HG03378 (cell line): ENCODE measurements around the gene GMPPA.

Experiments used
- ATAC-seq: cut with Tn5 transposase; IDR thresholded peaks from one replicate; pipeline ENCODE4 v1.9.1; 2021; ENCODE audit warnings: mild to moderate bottlenecking, moderate library complexity; ENCODE audit not compliant: unreplicated experiment

Gene GMPPA

GRCh38 chr2:219467736-219468075 lies 31.0 kb upstream of the GMPPA start:
- no peak for ATAC-seq

DNA sequence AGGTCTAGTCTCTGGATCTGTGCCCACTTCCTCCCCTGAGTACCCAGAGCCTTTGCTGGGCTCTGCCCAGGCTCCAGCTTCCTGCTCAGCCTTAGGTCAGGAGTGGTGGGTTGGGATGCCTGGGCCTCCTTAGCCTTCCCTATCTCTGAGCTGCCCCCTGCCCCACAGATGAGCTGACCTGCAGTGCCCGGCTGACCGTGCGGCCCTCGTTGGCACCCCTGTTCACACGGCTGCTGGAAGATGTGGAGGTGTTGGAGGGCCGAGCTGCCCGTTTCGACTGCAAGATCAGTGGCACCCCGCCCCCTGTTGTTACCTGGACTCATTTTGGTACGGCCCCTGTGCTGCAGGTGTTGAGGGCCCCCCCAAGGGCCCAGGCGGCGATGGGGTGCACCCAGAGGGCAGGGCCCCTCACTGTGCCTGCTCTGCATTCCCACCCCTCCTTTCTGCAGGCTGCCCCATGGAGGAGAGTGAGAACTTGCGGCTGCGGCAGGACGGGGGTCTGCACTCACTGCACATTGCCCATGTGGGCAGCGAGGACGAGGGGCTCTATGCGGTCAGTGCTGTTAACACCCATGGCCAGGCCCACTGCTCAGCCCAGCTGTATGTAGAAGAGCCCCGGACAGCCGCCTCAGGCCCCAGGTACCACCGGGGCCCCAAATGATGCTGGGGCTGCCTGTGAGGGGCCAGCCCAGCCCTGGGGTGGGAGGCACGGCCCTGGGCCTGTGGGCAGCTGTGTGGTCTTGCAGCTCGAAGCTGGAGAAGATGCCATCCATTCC lies 30.1 kb upstream of the GMPPA start:
- ATAC-seq, result no peak

DNA sequence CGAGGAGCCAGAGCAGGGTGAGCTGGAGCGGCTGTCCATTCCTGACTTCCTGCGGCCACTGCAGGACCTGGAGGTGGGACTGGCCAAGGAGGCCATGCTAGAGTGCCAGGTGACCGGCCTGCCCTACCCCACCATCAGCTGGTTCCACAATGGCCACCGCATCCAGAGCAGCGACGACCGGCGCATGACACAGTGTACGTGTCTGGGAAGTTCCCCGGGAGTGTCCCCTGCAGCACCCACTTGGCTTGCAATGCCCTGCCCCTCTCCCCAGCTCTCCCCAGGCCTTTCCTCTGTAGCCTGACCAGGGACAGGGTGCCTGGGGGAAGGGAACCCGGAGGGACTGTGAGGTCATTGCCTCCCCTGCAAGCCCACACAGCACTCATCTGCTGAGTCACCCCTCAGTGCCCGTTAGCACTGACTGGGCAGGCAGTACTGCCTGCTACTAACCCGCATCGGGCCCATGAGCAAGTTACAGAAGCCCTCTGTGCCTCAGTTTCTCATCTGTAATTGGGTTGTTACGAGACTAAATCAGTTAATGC lies 29.4 kb upstream of the GMPPA start:
- ATAC-seq, result no peak

- no peak for ATAC-seq
These were observed 28.3 kb upstream of the GMPPA start for GRCh38 chr2:219470429-219470828.

DNA sequence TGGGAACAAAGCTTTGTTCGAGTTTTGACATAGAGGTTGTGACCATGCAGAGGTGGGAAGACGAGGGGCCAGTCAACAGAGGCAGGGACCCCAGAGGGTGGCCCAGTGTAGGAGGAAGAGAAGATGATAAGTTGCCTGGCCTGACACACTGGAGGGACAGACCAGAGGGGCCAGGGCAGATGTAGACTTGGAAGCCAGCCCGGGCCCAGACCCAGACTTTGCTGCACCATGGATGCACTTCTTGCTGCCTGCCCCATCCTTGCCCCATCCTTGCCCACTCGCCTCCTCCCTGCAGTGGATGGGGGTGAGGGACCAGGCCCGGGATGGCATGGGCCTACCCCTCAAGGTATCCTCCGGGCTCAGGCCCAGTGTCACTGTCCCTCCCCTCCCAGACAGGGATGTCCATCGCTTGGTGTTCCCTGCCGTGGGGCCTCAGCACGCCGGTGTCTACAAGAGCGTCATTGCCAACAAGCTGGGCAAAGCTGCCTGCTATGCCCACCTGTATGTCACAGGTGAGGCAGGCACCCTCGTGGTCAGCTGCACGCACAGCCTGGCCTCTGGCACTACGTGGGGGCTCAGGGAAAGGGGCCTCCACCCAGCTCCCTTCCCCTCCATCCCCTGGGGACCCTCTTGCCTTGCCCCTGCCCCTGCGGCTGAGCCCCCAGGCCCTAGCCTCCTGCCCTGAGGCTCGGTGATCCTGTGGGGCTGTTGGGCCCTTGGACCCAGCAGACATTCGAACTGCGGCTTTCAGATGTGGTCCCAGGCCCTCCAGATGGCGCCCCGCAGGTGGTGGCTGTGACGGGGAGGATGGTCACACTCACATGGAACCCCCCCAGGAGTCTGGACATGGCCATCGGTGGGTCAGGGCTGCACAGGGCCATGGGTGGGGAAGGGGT lies 27.0 kb upstream of the GMPPA start:
- ATAC-seq, result no peak

GRCh38 chr2:219472629-219473187 lies 26.0 kb upstream of the GMPPA start:
- no peak for ATAC-seq

DNA sequence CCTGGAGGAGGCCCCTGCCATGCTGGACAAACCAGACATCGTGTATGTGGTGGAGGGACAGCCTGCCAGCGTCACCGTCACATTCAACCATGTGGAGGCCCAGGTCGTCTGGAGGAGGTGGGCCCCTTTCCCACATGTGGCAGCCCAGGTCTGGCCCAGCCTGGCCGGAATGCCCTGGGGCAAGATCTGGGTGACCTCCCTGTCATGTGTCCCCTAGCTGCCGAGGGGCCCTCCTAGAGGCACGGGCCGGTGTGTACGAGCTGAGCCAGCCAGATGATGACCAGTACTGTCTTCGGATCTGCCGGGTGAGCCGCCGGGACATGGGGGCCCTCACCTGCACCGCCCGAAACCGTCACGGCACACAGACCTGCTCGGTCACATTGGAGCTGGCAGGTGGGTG lies 25.2 kb upstream of the GMPPA start:
- no peak for ATAC-seq

GRCh38 chr2:219474285-219475060 lies 24.2 kb upstream of the GMPPA start:
- no peak for ATAC-seq

- no peak for ATAC-seq
These were observed 23.4 kb upstream of the GMPPA start for GRCh38 chr2:219475278-219475677.

- ATAC-seq, result no peak
These were observed 22.7 kb upstream of the GMPPA start for GRCh38 chr2:219475697-219476651.

DNA sequence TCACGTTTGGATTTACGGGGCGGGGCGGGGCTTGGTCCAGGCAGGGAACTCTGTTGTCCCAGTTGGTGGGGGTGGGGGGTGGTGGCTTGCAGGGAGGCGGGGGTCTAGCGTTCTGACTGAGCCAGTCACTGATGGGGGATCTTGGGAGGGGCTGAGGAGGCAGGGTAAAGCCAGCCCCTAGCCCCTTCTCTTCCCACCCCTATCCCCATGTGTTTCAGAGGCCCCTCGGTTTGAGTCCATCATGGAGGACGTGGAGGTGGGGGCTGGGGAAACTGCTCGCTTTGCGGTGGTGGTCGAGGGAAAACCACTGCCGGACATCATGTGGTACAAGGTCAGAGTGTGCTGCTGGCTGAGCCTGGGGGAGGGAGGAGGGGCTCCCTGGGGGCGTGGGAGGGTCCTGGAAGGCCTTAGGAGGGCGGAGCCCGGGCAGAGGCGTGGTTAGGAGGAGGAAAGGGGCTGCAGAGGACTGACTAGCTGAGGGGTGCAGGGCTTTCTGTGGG lies 22.0 kb upstream of the GMPPA start:
- no peak for ATAC-seq

- ATAC-seq, result no peak
These were observed 21.5 kb upstream of the GMPPA start for GRCh38 chr2:219477179-219477578.

DNA sequence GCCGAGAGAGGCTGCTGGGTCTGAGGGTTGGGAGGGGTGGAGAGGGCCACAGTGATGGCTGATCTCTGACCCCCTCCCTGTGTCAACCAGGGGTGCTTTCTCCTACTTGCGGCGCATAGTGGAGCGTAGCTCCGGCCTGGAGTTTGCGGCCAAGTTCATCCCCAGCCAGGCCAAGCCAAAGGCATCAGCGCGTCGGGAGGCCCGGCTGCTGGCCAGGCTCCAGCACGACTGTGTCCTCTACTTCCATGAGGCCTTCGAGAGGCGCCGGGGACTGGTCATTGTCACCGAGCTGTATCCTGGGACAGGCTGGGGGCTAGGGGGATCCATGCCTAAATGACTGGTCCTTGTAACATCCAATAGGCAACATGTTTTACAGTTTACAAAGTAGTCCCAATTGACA lies 20.9 kb upstream of the GMPPA start:
- no peak for ATAC-seq

DNA sequence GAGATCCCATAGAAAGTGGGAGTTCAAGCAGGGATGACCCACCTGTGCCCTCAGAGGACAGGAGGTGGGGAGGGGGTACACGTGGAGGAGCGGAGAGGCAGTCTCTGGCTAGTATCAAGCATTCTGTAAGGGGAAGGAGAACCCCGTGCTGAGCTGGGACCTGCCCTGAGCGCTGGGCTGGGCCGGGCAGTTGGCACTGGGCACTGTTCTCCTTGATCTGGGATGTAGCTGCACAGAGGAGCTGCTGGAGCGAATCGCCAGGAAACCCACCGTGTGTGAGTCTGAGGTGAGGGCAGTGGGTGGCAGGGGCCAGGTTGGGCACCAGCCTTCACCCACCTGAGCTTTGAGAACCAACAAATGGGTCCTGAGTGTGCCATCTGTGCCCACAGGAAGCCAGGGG lies 19.8 kb upstream of the GMPPA start:
- ATAC-seq, result no peak

DNA sequence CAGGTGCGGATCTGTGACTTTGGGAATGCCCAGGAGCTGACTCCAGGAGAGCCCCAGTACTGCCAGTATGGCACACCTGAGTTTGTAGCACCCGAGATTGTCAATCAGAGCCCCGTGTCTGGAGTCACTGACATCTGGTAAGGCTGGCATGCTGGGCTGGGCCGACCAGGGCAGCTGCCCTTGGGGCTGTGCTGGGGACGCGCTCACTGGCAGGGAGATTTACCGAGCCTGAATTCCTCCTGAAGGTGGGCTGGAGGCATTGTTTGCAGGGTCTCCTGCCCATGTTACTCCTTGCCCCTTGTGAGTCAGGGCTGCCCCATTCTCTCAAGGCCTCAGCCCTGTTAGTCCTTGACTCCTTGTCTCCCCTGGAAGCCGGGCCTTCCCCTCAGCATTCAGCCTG lies 18.7 kb upstream of the GMPPA start:
- ATAC-seq, result no peak

- no peak for ATAC-seq
These were observed 15.9 kb upstream of the GMPPA start for GRCh38 chr2:219482674-219483405.

GRCh38 chr2:219483451-219484342 lies 15.0 kb upstream of the GMPPA start:
- ATAC-seq, result no peak
